Liver (tissue), 9 donors: Measurements from ENCODE around the gene PCNX2. TPM values are rescaled to one million over a fixed set of nuclear protein-coding genes. Genes with fewer than 3 reads are reported as not detected.

ENCODE experiments used
- DNase-seq: peaks from one replicate; pipeline ENCODE4 v3.0.0-alpha.2; 2017; ENCODE audit warnings: low spot score
- H3K27ac ChIP-seq, 2 donors: one replicate each; pipeline ENCODE4 v1.7.0; 2013; ENCODE audit warnings: inconsistent platforms in 2 of 2, low read length in 2 of 2, control low read depth in 1 of 2, low read depth in 1 of 2, mild to moderate bottlenecking in 1 of 2
- H3K27me3 ChIP-seq, 4 donors: one replicate each; pipeline versions ENCODE4 v1.6.1 to v1.7.0; 2013; ENCODE audit warnings: low read length in 3 of 4, inconsistent platforms in 1 of 4, mild to moderate bottlenecking in 1 of 4, moderate library complexity in 1 of 4; ENCODE audit not compliant: control insufficient read depth in 4 of 4, insufficient read depth in 4 of 4
- H3K36me3 ChIP-seq, 4 donors: one replicate each; pipeline versions ENCODE4 v1.6.1 to v1.7.0; 2013; ENCODE audit warnings: low read length in 3 of 4, mild to moderate bottlenecking in 3 of 4, low read depth in 1 of 4, moderate library complexity in 1 of 4; ENCODE audit not compliant: control insufficient read depth in 4 of 4, insufficient read depth in 3 of 4
- H3K4me1 ChIP-seq, 4 donors: one replicate each; pipeline versions ENCODE4 v1.6.1 to v1.7.0; 2013; ENCODE audit warnings: low read length in 3 of 4, mild to moderate bottlenecking in 3 of 4, moderate library complexity in 1 of 4; ENCODE audit not compliant: control insufficient read depth in 4 of 4, insufficient read depth in 4 of 4
- H3K4me3 ChIP-seq, 3 donors: one replicate each; pipeline versions ENCODE4 v1.6.1 to v1.7.0; 2013; ENCODE audit warnings: low read length in 3 of 3, control low read depth in 1 of 3, low read depth in 1 of 3, mild to moderate bottlenecking in 1 of 3
- H3K9ac ChIP-seq, 2 donors: one replicate each; pipeline ENCODE4 v1.7.0; 2013; ENCODE audit warnings: low read length in 2 of 2, mild to moderate bottlenecking in 2 of 2, moderate library complexity in 2 of 2, control low read depth in 1 of 2, low read depth in 1 of 2
- H3K9me3 ChIP-seq, 4 donors: one replicate each; pipeline versions ENCODE4 v1.6.1 to v1.7.0; 2013; ENCODE audit warnings: low read length in 3 of 4; ENCODE audit not compliant: control insufficient read depth in 4 of 4
- CTCF ChIP-seq: fragments of 150-350 bp; IDR thresholded peaks from 2 replicates; pipeline ENCODE4 v1.5.1; 2017; ENCODE audit warnings: improper control_type of control experiment, low read depth, low read length; ENCODE audit not compliant: missing input control
- EGR1 ChIP-seq, 2 donors: IDR thresholded peaks; 2 replicates each; pipeline ENCODE4 v1.6.1; 2016 to 2018; ENCODE audit warnings: antibody characterized with exemption in 2 of 2, low read depth in 2 of 2
- FOXA1 ChIP-seq: IDR thresholded peaks from 2 replicates; pipeline ENCODE4 v1.6.1; 2016; ENCODE audit warnings: antibody characterized with exemption
- FOXA2 ChIP-seq: IDR thresholded peaks from 2 replicates; pipeline ENCODE4 v1.6.1; 2016; ENCODE audit warnings: antibody characterized with exemption
- GABPA ChIP-seq, 2 donors: IDR thresholded peaks in 1 of 2; conservative IDR thresholded peaks in 1 of 2; 2 replicates each; pipeline ENCODE4 v1.6.1; 2016; ENCODE audit warnings: antibody characterized with exemption in 2 of 2, mild to moderate bottlenecking in 1 of 2, moderate library complexity in 1 of 2
- HNF4A ChIP-seq, 2 donors: conservative IDR thresholded peaks; 2 replicates each; pipeline ENCODE4 v1.6.1; 2016; ENCODE audit warnings: antibody characterized with exemption in 2 of 2, mild to moderate bottlenecking in 2 of 2
- HNF4G ChIP-seq: IDR thresholded peaks from 2 replicates; pipeline ENCODE4 v1.6.1; 2016; ENCODE audit warnings: antibody characterized with exemption
- MAX ChIP-seq: IDR thresholded peaks from 2 replicates; pipeline ENCODE4 v1.6.1; 2016; ENCODE audit warnings: antibody characterized with exemption
- NR2F2 ChIP-seq: IDR thresholded peaks from 2 replicates; pipeline ENCODE4 v1.6.1; 2016; ENCODE audit warnings: antibody characterized with exemption
- RAD21 ChIP-seq, 2 donors: IDR thresholded peaks; 2 replicates each; pipeline ENCODE4 v1.6.1; 2016; ENCODE audit warnings: antibody characterized with exemption in 2 of 2, mild to moderate bottlenecking in 2 of 2
- REST ChIP-seq: IDR thresholded peaks from 2 replicates; pipeline ENCODE4 v1.6.1; 2016; ENCODE audit warnings: antibody characterized with exemption, mild to moderate bottlenecking
- RXRA ChIP-seq, 2 donors: IDR thresholded peaks; 2 replicates each; pipeline ENCODE4 v1.6.1; 2017 to 2018; ENCODE audit warnings: antibody characterized with exemption in 2 of 2, mild to moderate bottlenecking in 1 of 2
- SP1 ChIP-seq: IDR thresholded peaks from 2 replicates; pipeline ENCODE4 v1.6.1; 2018; ENCODE audit warnings: antibody characterized with exemption, mild to moderate bottlenecking
- TAF1 ChIP-seq: conservative IDR thresholded peaks from 2 replicates; pipeline ENCODE4 v1.6.1; 2016; ENCODE audit warnings: antibody characterized with exemption, mild to moderate bottlenecking
- YY1 ChIP-seq: IDR thresholded peaks from 2 replicates; pipeline ENCODE4 v1.6.1; 2016; ENCODE audit warnings: antibody characterized with exemption, mild to moderate bottlenecking
- ZBTB33 ChIP-seq: IDR thresholded peaks from 2 replicates; pipeline ENCODE4 v1.6.1; 2016; ENCODE audit warnings: antibody characterized with exemption
- WGBS: extraction: QIAGEN DNeasy Blood & Tissue Kit; methylation state at CpG from one replicate; pipeline ENCODE4 v1.1.7; 2013; 5-methylcytosine and 5-hydroxymethylcytosine counted together
- polyA plus RNA-seq, 2 donors: library from polyadenylated mRNA; stranded (reverse) in 1 of 2; unstranded in 1 of 2; fragments of 200-250 nt in 1 of 2; fragments of >200 nt in 1 of 2; fragmentation: Nextera tagmentation in 1 of 2; extraction: Ambion mirVana in 1 of 2; gene quantifications; one replicate each; pipeline versions ENCODE4 v1.2.1 to v1.2.3, GENCODE V29; 2013 to 2015
- total RNA-seq, 2 donors: library from RNA; depleted of rRNA; stranded (reverse); fragments of >200 nt; gene quantifications; one replicate each; pipeline ENCODE4 v1.2.3, GENCODE V29; 2014
- TF ChIP-seq, protein P1 (sequence below): IDR thresholded peaks from 2 replicates; pipeline ENCODE4 v1.6.1; 2016; ENCODE audit warnings: antibody characterized with exemption
- donor health status: healthy.
- donor health status: healthy.
- donor health status: healthy.
- donor health status: healthy.
- donor health status: healthy.

The PCNX2 gene
- total and polyA plus RNA-seq, 4 donors = 0.20 to 3.1 (median 0.92) TPM

DNA sequence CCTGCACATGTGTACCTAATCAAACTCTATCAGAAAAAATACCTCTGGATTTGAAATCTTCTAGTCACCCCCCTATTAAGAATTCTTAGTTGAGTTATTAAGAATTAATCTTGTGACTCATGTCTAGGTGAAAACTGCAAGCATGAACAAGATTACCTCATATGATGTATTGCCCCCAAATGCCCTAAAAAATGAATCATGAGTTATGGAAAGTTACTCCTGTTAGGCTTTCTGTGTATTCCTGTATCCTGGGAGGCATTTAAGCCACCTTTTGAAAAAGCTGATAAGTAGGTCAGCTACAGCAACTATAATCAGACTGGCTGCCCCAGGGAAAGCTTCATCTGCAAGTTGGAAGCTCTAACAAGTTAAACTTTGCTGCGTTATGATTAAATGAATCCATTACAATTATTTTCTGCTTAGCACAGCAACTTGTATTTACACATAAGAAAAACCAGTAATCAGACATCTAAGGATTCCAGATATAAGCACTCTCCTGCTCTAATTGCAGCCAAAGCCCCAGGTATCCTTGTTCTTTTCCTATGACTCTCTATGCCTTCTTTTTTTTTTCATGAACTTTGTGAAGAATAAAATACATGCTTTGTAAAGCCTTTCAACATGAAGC, 197.5 kb downstream of the PCNX2 start:
- Histone ChIP-seq H3K9me3 (no peaks in the 10 kb centered on the region), H3K36me3 (no peaks in the 10 kb centered on the region), H3K9ac (no peak overlapping the region), H3K4me1 (no peaks in the 10 kb centered on the region), H3K27ac (no peak overlapping the region), H3K27me3 (no peaks in the 10 kb centered on the region), H3K4me3 (no peak overlapping the region)
- DNase-seq = no peak
- WGBS = 91% methylated on average over 1 of the region's 1 CpG
- TF ChIP-seq RXRA (IDR thresholded peaks at IDR 0.05) (no peak), NR2F2 (no peak), TAF1 (no peak), REST (no peak), HNF4G (no peak), EGR1 (IDR thresholded peaks at IDR 0.05; ENCODE audit: low read depth in 2 of 2) (no peak), MAX (no peak), ZBTB33 (no peak), CTCF (no peak), FOXA2 (no peak), RAD21 (IDR thresholded peaks at IDR 0.05) (no peak), HNF4A (conservative IDR thresholded peaks at IDR 0.05) (no peak), FOXA1 (no peak), YY1 (no peak)
- TF ChIP-seq, protein P1, sequence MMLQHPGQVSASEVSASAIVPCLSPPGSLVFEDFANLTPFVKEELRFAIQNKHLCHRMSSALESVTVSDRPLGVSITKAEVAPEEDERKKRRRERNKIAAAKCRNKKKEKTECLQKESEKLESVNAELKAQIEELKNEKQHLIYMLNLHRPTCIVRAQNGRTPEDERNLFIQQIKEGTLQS = no peak

GRCh38 chr1:233097546-233097945, 198.0 kb downstream of the PCNX2 start:
- no peak for DNase-seq
- Histone ChIP-seq H3K9ac (no peak overlapping the region), H3K27me3 (no peaks in the 10 kb centered on the region), H3K27ac (no peak overlapping the region), H3K9me3 (no peaks in the 10 kb centered on the region), H3K4me3 (no peak overlapping the region), H3K4me1 (no peaks in the 10 kb centered on the region), H3K36me3 (no peaks in the 10 kb centered on the region)
- 84% methylated on average over 3 of the region's 3 CpGs for WGBS
- TF ChIP-seq MAX (no peak), NR2F2 (no peak), REST (no peak), ZBTB33 (no peak), TAF1 (no peak), SP1 (no peak), GABPA (IDR thresholded peaks at IDR 0.05 in 1 of 2, conservative IDR thresholded peaks at IDR 0.05 in 1 of 2) (no peak), RXRA (IDR thresholded peaks at IDR 0.05) (no peak), RAD21 (IDR thresholded peaks at IDR 0.05) (no peak)
- TF ChIP-seq, protein P1 = no peak
